Epithelial cell of proximal tubule (primary cell): ENCODE data around the gene PRRG2. TPM values are rescaled to one million over a fixed set of nuclear protein-coding genes. Genes with fewer than 3 reads are reported as not detected.

Source experiments
- DNase-seq: peaks from one replicate; pipeline ENCODE4 v3.0.0-alpha.2; 2011; ENCODE audit warnings: low read depth
- H3K4me3 ChIP-seq: 2 replicates; pipeline ENCODE4 v1.5.1; 2011; ENCODE audit warnings: low read depth, mild to moderate bottlenecking, low read length
- CTCF ChIP-seq: conservative IDR thresholded peaks from 2 replicates; pipeline ENCODE4 v1.5.1; 2012; ENCODE audit warnings: low read depth, mild to moderate bottlenecking, low read length
- total RNA-seq: library from RNA; depleted of rRNA; stranded (reverse); fragments of >200 nt; gene quantifications from 2 replicates; pipeline ENCODE4 v1.2.3, GENCODE V29; 2015

The PRRG2 gene
- total RNA-seq, 1 donor from 2014 or later: 1.0 TPM

GRCh38 chr19:49574206-49574755, 6.8 kb upstream of the PRRG2 start:
- DNase-seq: no peak
- TF ChIP-seq CTCF: no peak
- H3K4me3 ChIP-seq: no peak overlapping the region

- peak overlapping the region; percentile 91 for H3K4me3 ChIP-seq
- DNase-seq: no peak
- TF ChIP-seq CTCF: no peak
Observed at GRCh38 chr19:49579193-49579592, 1.9 kb upstream of the PRRG2 start.

DNA sequence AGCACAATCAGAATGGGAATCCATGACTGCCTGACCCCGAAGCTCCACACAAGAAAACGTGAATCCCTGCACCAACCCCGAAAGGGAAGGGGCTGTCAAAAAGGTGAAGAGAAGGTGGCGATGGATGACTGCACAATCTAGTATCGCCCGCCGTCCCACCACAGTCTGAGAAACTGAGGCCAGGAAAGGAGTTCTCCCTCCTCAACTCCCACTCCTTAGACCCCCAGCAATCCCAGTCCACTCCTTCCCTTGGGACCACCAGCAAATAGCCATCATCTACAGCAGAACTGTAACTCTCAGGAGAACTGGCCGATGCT, 1.2 kb upstream of the PRRG2 start:
- TF ChIP-seq CTCF: no peak
- no peak for DNase-seq
- H3K4me3 ChIP-seq: peak overlapping the region; percentile 91

GRCh38 chr19:49580264-49581006, 681 bp upstream of the PRRG2 start, which contains the start of gene NOSIP:
Gene NOSIP, minus strand, starts transcription at chr19:49580556. Its CDS starts 19,865 bp downstream, at chr19:49560691.
- H3K4me3 ChIP-seq: peak within 1 kb of the TSS; percentile 91
- DNase-seq: peak; percentile 80
- TF ChIP-seq CTCF: no peak

- no peak for DNase-seq
- no peak for TF ChIP-seq CTCF
- no peak overlapping the region for H3K4me3 ChIP-seq
Observed at GRCh38 chr19:49583239-49583638, 2.1 kb downstream of the PRRG2 start.

DNA sequence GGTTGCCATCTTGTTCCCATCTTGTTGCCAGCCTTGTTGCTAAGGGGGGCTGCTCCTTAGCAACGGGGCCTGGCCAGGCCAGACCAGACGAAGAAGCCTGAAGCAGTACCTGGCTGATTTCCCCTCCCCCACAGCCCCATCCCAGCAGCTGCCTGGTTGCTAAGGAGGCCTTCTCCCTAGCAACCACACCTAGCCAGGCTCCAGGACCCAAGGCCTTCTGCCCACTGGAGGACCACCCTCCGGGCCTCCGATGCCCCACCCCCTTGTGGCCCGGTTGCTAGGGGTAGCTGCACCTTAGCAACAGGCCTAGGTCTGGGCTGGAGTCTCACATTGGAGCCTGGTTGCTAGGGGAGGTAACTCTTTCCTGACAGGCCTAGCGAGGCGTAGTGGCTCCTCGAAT, 3.9 kb downstream of the PRRG2 start:
- H3K4me3 ChIP-seq: no peak overlapping the region
- TF ChIP-seq CTCF: no peak
- DNase-seq: no peak

DNA sequence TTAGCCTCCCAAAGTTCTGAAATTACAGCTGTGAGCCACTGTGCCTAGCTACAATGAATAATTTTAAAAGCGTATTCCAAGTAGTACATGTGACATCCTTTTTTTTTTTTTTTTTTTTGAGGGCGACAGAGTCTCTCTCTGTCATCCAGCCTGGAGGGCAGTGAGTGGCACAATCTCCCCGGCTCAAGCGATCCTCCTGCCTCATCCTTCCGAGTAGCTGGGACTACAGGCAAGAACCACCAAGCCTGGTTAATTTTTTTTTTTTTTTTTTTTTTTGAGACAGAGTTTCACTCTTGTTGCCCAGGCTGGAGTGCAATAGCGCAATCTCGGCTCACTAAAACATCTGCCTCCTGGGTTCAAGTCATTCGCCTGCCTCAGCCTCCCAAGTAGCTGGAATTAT, 6.1 kb downstream of the PRRG2 start:
- H3K4me3 ChIP-seq: no peak overlapping the region
- no peak for TF ChIP-seq CTCF
- DNase-seq: no peak
